Measurements from ENCODE around the gene IZUMO2. TPM values are rescaled to one million over a fixed set of nuclear protein-coding genes. Genes with fewer than 3 reads are reported as not detected.

IZUMO2 gene
- total RNA-seq, 1 donor from 2014 or later = not detected

GRCh38 chr19:50176775-50177174 lies 13.7 kb upstream of the IZUMO2 start:
- H3K9me3 Mint-ChIP-seq (ENCODE audit: unreplicated experiment) = peaks cover 13% of the 10 kb centered on the region
- no peak overlapping the region for H3K27ac Mint-ChIP-seq (ENCODE audit: unreplicated experiment)
- H3K4me1 Mint-ChIP-seq (ENCODE audit: unreplicated experiment) = no peaks in the 10 kb centered on the region

GRCh38 chr19:50175924-50176323 lies 12.8 kb upstream of the IZUMO2 start:
- DNase-seq (ENCODE audit: extremely low spot score, unreplicated experiment) = no peak
- Mint-ChIP-seq H3K27ac (ENCODE audit: unreplicated experiment) (no peak overlapping the region), H3K9me3 (ENCODE audit: unreplicated experiment) (peaks cover 13% of the 10 kb centered on the region), H3K36me3 (ENCODE audit: unreplicated experiment) (no peaks in the 10 kb centered on the region), H3K4me1 (ENCODE audit: unreplicated experiment) (no peaks in the 10 kb centered on the region), H3K27me3 (ENCODE audit: unreplicated experiment) (no peaks in the 10 kb centered on the region), H3K4me3 (ENCODE audit: unreplicated experiment) (no peak overlapping the region)
- no peak for TF ChIP-seq CTCF (IDR thresholded peaks at IDR 0.05)

More at GRCh38 chr19:50176775-50177174, 13.7 kb upstream of the IZUMO2 start:
- no peak overlapping the region for H3K4me3 Mint-ChIP-seq (ENCODE audit: unreplicated experiment)
- H3K27me3 Mint-ChIP-seq (ENCODE audit: unreplicated experiment) = no peaks in the 10 kb centered on the region
- no peak for TF ChIP-seq CTCF (IDR thresholded peaks at IDR 0.05)
- H3K36me3 Mint-ChIP-seq (ENCODE audit: unreplicated experiment) = no peaks in the 10 kb centered on the region
- no peak for DNase-seq (ENCODE audit: extremely low spot score, unreplicated experiment)

- TF ChIP-seq CTCF (IDR thresholded peaks at IDR 0.05) = no peak
- Mint-ChIP-seq H3K27ac (ENCODE audit: unreplicated experiment) (no peak overlapping the region), H3K4me3 (ENCODE audit: unreplicated experiment) (no peak overlapping the region), H3K4me1 (ENCODE audit: unreplicated experiment) (no peaks in the 10 kb centered on the region), H3K36me3 (ENCODE audit: unreplicated experiment) (no peaks in the 10 kb centered on the region), H3K27me3 (ENCODE audit: unreplicated experiment) (no peaks in the 10 kb centered on the region), H3K9me3 (ENCODE audit: unreplicated experiment) (peaks cover 12% of the 10 kb centered on the region)
- DNase-seq (ENCODE audit: extremely low spot score, unreplicated experiment) = no peak
Measured at GRCh38 chr19:50174100-50174793, 11.2 kb upstream of the IZUMO2 start.

GRCh38 chr19:50173127-50173526 lies 10.0 kb upstream of the IZUMO2 start:
- DNase-seq (ENCODE audit: extremely low spot score, unreplicated experiment) = no peak
- TF ChIP-seq CTCF (IDR thresholded peaks at IDR 0.05) = no peak
- Mint-ChIP-seq H3K9me3 (ENCODE audit: unreplicated experiment) (peaks cover 1% of the 10 kb centered on the region), H3K27ac (ENCODE audit: unreplicated experiment) (no peak overlapping the region), H3K27me3 (ENCODE audit: unreplicated experiment) (no peaks in the 10 kb centered on the region), H3K36me3 (ENCODE audit: unreplicated experiment) (no peaks in the 10 kb centered on the region), H3K4me1 (ENCODE audit: unreplicated experiment) (no peaks in the 10 kb centered on the region), H3K4me3 (ENCODE audit: unreplicated experiment) (no peak overlapping the region)

GRCh38 chr19:50172726-50173125 lies 9.6 kb upstream of the IZUMO2 start:
- Mint-ChIP-seq H3K36me3 (ENCODE audit: unreplicated experiment) (no peaks in the 10 kb centered on the region), H3K9me3 (ENCODE audit: unreplicated experiment) (no peaks in the 10 kb centered on the region), H3K4me1 (ENCODE audit: unreplicated experiment) (no peaks in the 10 kb centered on the region), H3K4me3 (ENCODE audit: unreplicated experiment) (no peak overlapping the region), H3K27ac (ENCODE audit: unreplicated experiment) (no peak overlapping the region), H3K27me3 (ENCODE audit: unreplicated experiment) (no peaks in the 10 kb centered on the region)
- no peak for TF ChIP-seq CTCF (IDR thresholded peaks at IDR 0.05)
- no peak for DNase-seq (ENCODE audit: extremely low spot score, unreplicated experiment)
